Heart left ventricle (tissue), 16 donors: ENCODE results near the gene FGD3. TPM values are rescaled to one million over a fixed set of nuclear protein-coding genes. Genes with fewer than 3 reads are reported as not detected.

ENCODE experiments used
- ATAC-seq, 4 donors: fragments of 200-7000 bp; cut with Tn5 transposase; one replicate each; pipeline ENCODE4 v1.9.1; 2020 to 2022; ENCODE audit warnings: moderate library complexity in 4 of 4, mild to moderate bottlenecking in 3 of 4, moderate number of reproducible peaks in 1 of 4
- DNase-seq, 5 donors: peaks; one replicate each; pipeline ENCODE4 v3.0.0-alpha.2; 2020
- H3K27ac ChIP-seq, 12 donors: fragments of 200-600 bp; sonication (generic) in 4 of 12; one replicate each; pipeline versions ENCODE4 v1.5.0 to v1.8.0; 2016 to 2022; ENCODE audit warnings: mild to moderate bottlenecking in 2 of 12
- H3K27me3 ChIP-seq, 9 donors: fragments of 200-600 bp; sonication (generic) in 2 of 9; one replicate each; pipeline versions ENCODE4 v1.5.1 to v1.8.0; 2016 to 2022; ENCODE audit warnings: mild to moderate bottlenecking in 3 of 9
- H3K36me3 ChIP-seq, 9 donors: fragments of 200-600 bp; sonication (generic) in 2 of 9; one replicate each; pipeline versions ENCODE4 v1.5.0 to v1.8.0; 2018 to 2022; ENCODE audit warnings: mild to moderate bottlenecking in 2 of 9
- H3K4me1 ChIP-seq, 12 donors: fragments of 200-600 bp; sonication (generic) in 4 of 12; one replicate each; pipeline versions ENCODE4 v1.5.0 to v1.8.0; 2016 to 2022; ENCODE audit warnings: mild to moderate bottlenecking in 3 of 12
- H3K4me3 ChIP-seq, 12 donors: fragments of 200-600 bp; sonication (generic) in 4 of 12; one replicate each; pipeline versions ENCODE4 v1.5.0 to v1.8.0; 2017 to 2022; ENCODE audit warnings: mild to moderate bottlenecking in 9 of 12, moderate library complexity in 4 of 12
- H3K9me3 ChIP-seq, 12 donors: fragments of 200-600 bp; sonication (generic) in 4 of 12; one replicate each; pipeline versions ENCODE4 v1.5.0 to v1.8.0; 2016 to 2022; ENCODE audit warnings: mild to moderate bottlenecking in 1 of 12
- CTCF ChIP-seq, 12 donors: fragments of 200-600 bp; sonication (generic) in 4 of 12; IDR thresholded peaks; one replicate each; pipeline versions ENCODE4 v1.5.0 to v1.8.0; 2018 to 2022; ENCODE audit warnings: antibody characterized with exemption in 12 of 12, mild to moderate bottlenecking in 5 of 12
- POLR2A ChIP-seq, 2 donors: fragments of 450-650 bp; IDR thresholded peaks; one replicate each; pipeline ENCODE4 v1.6.1; 2017; ENCODE audit warnings: antibody characterized with exemption in 2 of 2, mild to moderate bottlenecking in 2 of 2, moderate library complexity in 2 of 2
- WGBS, 4 donors: extraction: QIAGEN DNeasy Blood & Tissue Kit in 2 of 4; methylation state at CpG; one replicate each; pipeline versions ENCODE4 v1.1.5 to v1.1.7; 2013 to 2018; 5-methylcytosine and 5-hydroxymethylcytosine counted together
- intact Hi-C, 10 donors: fragments of 100-400 bp; cut with DNase I; formaldehyde crosslinking; loops; one replicate each; pipeline versions ENCODE4 v1.11.1 to v1.14.2; 2022
- polyA plus RNA-seq, 2 donors: library from polyadenylated mRNA; stranded (reverse); fragments of 200-250 nt; gene quantifications; one replicate each; pipeline ENCODE4 v1.2.3, GENCODE V29; 2013
- total RNA-seq, 9 donors: library from RNA; depleted of rRNA in 2 of 9; stranded (reverse); fragments of >200 nt in 2 of 9; fragmentation: NEBNext Ultra II Directional in 3 of 9; extraction: Animal tissue kit (Norgen Biotek cat#: 25700) in 3 of 9; gene quantifications; one replicate each; pipeline versions ENCODE4 v1.1.0 to v1.2.4, GENCODE V29; 2016 to 2023
- donor health status: ischemic (EF 13 %, LVEDD 7.1; RV severe dilation, severe dysfunction).
- donor health status: healthy with polysubstance abuse.
- donor health status: DM: no; HTN: yes; CAD: no.
- donor health status: DM: no; HTN: no; CAD: no.
- donor health status: ischemic (EF 25% LVEDD 6.9; RV normal size, moderate dysfunction).
- donor health status: ischemic (EF 25% LVEDD 5.7; RV mildly dilated, moderate dysfunction).
- donor health status: healthy.
- donor health status: DM: yes; HTN: yes; CAD: no.
- donor health status: ischemic (EF 35%, LVEDD 5.7; RV mildly dilated, moderate dysfunction).
- donor health status: nonischemic (EF 11% LVEDD 7.7; RV severe dilation, severe dysfunction).
- donor health status: DM: yes; HTN: yes; CAD: no.
- donor health status: PGD.
- donor health status: ischemic (EF 29% LVEDD 5.4; RV normal size, mild dysfunction).
- donor health status: nonischemic (EF 23%, LVEDD 6.1; RV moderate dilation, normal function).

Gene FGD3
- total and polyA plus RNA-seq, 11 donors: 1.2 to 11.2 (median 1.8) TPM

- intact Hi-C loops: loop anchor here in 1 of 10 donors (5.0 kb wide), 1 partner anchor 34 kb away; no protein-coding TSS in a partner anchor
- H3K4me1 ChIP-seq: peaks cover 0 to 68% (median 10%) of the 10 kb centered on the region in 12 donors
- H3K9me3 ChIP-seq: no peaks in the 10 kb centered on the region
- H3K4me3 ChIP-seq: peak within 1 kb of the TSS in 11 of 12 donors; percentile 29 to 72 (median 53)
- DNase-seq (peak; percentile 54 to 86 (median 62)), ATAC-seq (peak in 3 of 4 donors; percentile 67 to 77 (median 77))
- H3K27me3 ChIP-seq: peaks cover 0 to 15% (median 0%) of the 10 kb centered on the region in 9 donors
- no peaks in the 10 kb centered on the region for H3K36me3 ChIP-seq
- H3K27ac ChIP-seq: peak within 1 kb of the TSS in 3 of 12 donors; percentile 9 to 74 (median 34)
- TF ChIP-seq POLR2A (IDR thresholded peaks at IDR 0.05) (no peak), CTCF (IDR thresholded peaks at IDR 0.05) (no peak)
- WGBS, 4 donors: 2 to 6% (median 4%) methylated on average over 22 to 55 of the region's 55 CpGs
These were observed 111.2 kb downstream of the FGD3 start, which contains the start of gene SUSD3 for GRCh38 chr9:93058355-93059010. SUSD3 (plus strand) TSS chr9:93058701; CDS start chr9:93058743, 42 bp downstream.

- Histone ChIP-seq H3K36me3 (no peaks in the 10 kb centered on the region), H3K4me1 (peaks cover 0 to 72% (median 10%) of the 10 kb centered on the region in 12 donors), H3K27me3 (peaks cover 0 to 15% (median 0%) of the 10 kb centered on the region in 9 donors), H3K27ac (peak overlapping the region in 3 of 12 donors; percentile 9 to 74 (median 34)), H3K9me3 (no peaks in the 10 kb centered on the region), H3K4me3 (peak overlapping the region in 11 of 12 donors; percentile 29 to 72 (median 53))
- WGBS, 4 donors: 28 to 53% (median 31%) methylated on average over 21 to 53 of the region's 53 CpGs
- TF ChIP-seq CTCF (IDR thresholded peaks at IDR 0.05) (no peak), POLR2A (IDR thresholded peaks at IDR 0.05) (no peak)
- no peak for DNase-seq
- intact Hi-C loops: loop anchor here in 1 of 10 donors (5.0 kb wide), 1 partner anchor 33 kb away; no protein-coding TSS in a partner anchor
- no peak for ATAC-seq
These were observed 111.8 kb downstream of the FGD3 start for GRCh38 chr9:93059011-93059714.

- WGBS, 4 donors: 75 to 100% (median 86%) methylated on average over 6 to 7 of the region's 7 CpGs
- ATAC-seq (no peak), DNase-seq (no peak)
- H3K36me3 ChIP-seq: no peaks in the 10 kb centered on the region
- H3K27me3 ChIP-seq: peaks cover 0 to 15% (median 0%) of the 10 kb centered on the region in 9 donors
- H3K4me3 ChIP-seq: peak overlapping the region in 8 of 12 donors; percentile 48 to 72 (median 56)
- H3K27ac ChIP-seq: peak overlapping the region in 1 of 12 donors; percentile 74
- H3K4me1 ChIP-seq: peaks cover 0 to 72% (median 11%) of the 10 kb centered on the region in 12 donors
- TF ChIP-seq CTCF (IDR thresholded peaks at IDR 0.05): no peak
- intact Hi-C loops: loop anchor here in 1 of 10 donors (5.0 kb wide), 1 partner anchor 32 kb away; no protein-coding TSS in a partner anchor
- H3K9me3 ChIP-seq: no peaks in the 10 kb centered on the region
These were observed 112.6 kb downstream of the FGD3 start for GRCh38 chr9:93059715-93060578.
